ENCODE results near the gene M1AP.
"Not testable (repeated sequence)": the region's sequence is repeated elsewhere in the genome, so short reads cannot be mapped to it uniquely, and the experiment has no call there.

The M1AP gene

DNA sequence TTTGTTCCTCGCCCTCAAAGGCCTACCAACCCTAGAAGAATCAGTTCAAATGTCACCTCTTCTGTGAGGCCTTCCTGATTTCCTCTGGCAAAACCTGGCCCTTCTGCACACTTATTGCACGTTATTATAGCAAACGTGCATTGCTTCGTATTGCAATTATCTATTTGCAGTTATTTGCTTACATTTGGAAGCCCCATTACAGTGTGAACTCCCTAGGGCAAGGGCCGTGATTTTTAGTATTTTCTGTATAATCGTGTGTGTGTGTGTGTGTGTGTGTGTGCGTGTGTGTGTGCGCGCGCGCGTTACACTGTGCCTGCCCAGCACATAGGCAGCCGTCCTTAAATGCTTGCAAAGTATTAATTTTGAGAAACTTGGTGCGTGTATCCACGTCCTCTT lies 5.5 kb upstream of the M1AP start:
- no peak for DNase-seq

- no peak for DNase-seq
These were observed 1.2 kb downstream of the M1AP start for GRCh38 chr2:74646834-74647482.

- DNase-seq, result no peak
These were observed 1.9 kb downstream of the M1AP start for GRCh38 chr2:74646201-74646600.

- no peak for DNase-seq
These were observed 2.8 kb downstream of the M1AP start for GRCh38 chr2:74645344-74645743.

DNA sequence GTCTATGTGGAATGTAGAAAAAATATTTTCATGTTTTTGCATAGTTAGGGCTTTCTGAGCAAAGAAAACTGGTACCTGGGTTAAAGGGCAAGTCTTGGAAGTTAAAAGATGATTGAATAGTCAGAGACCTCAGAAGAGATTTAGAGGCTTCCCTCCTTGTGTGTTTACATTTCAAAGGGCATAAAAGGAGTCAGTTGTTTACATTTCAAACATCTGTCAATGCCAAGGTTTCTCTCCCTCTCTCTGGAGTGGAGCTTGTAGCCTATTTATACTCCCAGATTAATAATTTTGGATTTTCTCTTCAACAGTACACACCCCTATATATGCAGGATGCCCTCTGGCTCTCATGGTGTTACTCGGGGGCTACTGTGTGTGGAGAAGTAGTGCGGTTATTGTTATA lies 8.6 kb downstream of the M1AP start:
- DNase-seq, result no peak

GRCh38 chr2:74632939-74633312 lies 15.2 kb downstream of the M1AP start:
- no peak for DNase-seq

- DNase-seq, result no peak
These were observed 15.8 kb downstream of the M1AP start for GRCh38 chr2:74632209-74632938.

GRCh38 chr2:74630454-74630853 lies 17.7 kb downstream of the M1AP start:
- DNase-seq, result not testable (repeated sequence)

GRCh38 chr2:74628538-74629105 lies 19.5 kb downstream of the M1AP start:
- no peak for DNase-seq

- no peak for DNase-seq
These were observed 22.3 kb downstream of the M1AP start for GRCh38 chr2:74625658-74626425.

GRCh38 chr2:74620671-74621070 lies 27.5 kb downstream of the M1AP start:
- DNase-seq, result no peak

GRCh38 chr2:74619651-74620297 lies 28.4 kb downstream of the M1AP start:
- no peak for DNase-seq

GRCh38 chr2:74618410-74619083 lies 29.6 kb downstream of the M1AP start:
- DNase-seq, result no peak

DNA sequence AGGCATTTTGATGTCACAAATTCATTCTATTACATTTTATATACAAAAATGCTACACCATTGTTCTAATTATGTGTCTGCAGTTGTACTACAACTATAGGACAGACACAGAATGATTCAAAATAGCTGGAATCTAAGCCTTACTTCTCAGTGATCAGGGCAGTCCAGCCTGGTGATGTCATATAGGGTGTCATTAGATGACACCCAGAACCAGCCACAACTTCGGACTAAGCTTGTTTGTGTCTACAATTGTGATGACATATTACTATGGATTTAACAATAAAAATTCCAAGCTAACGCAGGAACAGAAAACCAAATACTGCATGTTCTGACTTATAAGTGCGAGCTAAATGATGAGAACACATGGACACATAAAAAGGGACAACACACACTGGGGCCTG lies 31.0 kb downstream of the M1AP start:
- DNase-seq, result no peak

- no peak for DNase-seq
These were observed 41.2 kb downstream of the M1AP start for GRCh38 chr2:74606927-74607326.

- DNase-seq, result no peak
These were observed 44.7 kb downstream of the M1AP start for GRCh38 chr2:74603282-74604000.

GRCh38 chr2:74602586-74603281 lies 45.4 kb downstream of the M1AP start:
- no peak for DNase-seq

DNA sequence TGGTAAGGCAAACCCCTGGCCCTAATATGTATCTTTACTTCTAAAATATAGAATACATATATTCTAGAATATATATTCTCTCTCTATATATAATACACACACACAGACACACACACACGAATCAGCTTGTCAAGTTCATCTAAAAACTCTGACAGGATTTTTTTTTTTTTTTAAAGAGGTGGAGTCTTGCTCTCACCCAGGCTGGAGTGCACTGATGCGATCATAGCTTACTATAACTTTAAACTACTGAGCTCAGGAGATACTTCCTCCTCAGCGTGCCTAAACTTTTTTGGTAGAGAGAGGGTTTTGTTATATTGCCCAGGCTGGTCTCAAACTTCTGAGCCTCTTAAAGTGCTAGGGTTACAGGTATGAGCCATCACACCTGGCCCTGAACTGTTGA lies 48.5 kb downstream of the M1AP start:
- DNase-seq, result no peak

DNA sequence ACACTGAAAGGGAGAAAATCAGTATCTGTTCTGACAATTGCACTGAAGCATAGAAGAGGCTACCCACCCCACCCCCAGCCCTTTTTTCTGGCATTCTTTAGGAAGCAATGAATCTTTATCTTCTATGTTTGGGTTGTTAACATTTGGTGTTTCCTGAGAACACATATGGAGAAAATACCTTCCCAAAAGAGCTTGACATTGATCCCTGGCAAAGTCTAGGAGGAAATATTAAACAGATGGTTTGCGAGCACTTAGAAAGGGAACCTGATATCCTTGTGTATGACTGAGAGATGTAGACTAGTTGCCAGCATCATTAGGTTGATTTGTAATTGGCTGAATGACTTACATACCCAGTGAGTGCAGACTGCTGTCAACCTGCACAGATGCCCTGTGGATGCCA lies 50.7 kb downstream of the M1AP start:
- DNase-seq, result no peak

GRCh38 chr2:74596584-74596983 lies 51.5 kb downstream of the M1AP start:
- no peak for DNase-seq
